Measurements from ENCODE around the gene SLC16A13. TPM values are rescaled to one million over a fixed set of nuclear protein-coding genes. Genes with fewer than 3 reads are reported as not detected.

Gene SLC16A13
- total RNA-seq, 1 experiment from 2014 or later = 11.7 TPM

GRCh38 chr17:7014261-7014994, 21.4 kb upstream of the SLC16A13 start:
- no peaks in the 10 kb centered on the region for H3K27me3 ChIP-seq (replicated peaks; ENCODE audit: insufficient read depth, low read depth, low read length, poor library complexity)
- peak overlapping the region; percentile 72 for H3K4me3 ChIP-seq (ENCODE audit: low read depth, low read length, poor library complexity, severe bottlenecking)
- intact Hi-C loops (cut with micrococcal nuclease; ENCODE audit: unreplicated experiment) = no loop called here
- peak overlapping the region; percentile 99 for H3K27ac ChIP-seq (ENCODE audit: low read depth, low read length, poor library complexity, severe bottlenecking)
- POLR2A ChIA-PET (ENCODE audit: low non-redundant PET) = no interaction called here
- TF ChIP-seq EZH2 (IDR thresholded peaks at IDR 0.05; ENCODE audit: borderline replicate concordance, low read depth, low read length, poor library complexity, severe bottlenecking) = no peak
- TF ChIP-seq CTCF (conservative IDR thresholded peaks at IDR 0.05; ENCODE audit: low read depth, low read length) = peak; percentile 65
- CTCF ChIA-PET = interaction anchor here (0.7 to 1.4 kb wide), 2 partner anchors 10 kb away, joined by 4 to 5 read pairs; no protein-coding TSS in a partner anchor
- no peaks in the 10 kb centered on the region for H3K36me3 ChIP-seq (ENCODE audit: insufficient read depth, low read length, poor library complexity, severe bottlenecking)
- no TSS peak for BruUV-seq (replicated peaks)
- DNase-seq (ENCODE audit: low spot score) = peak; percentile 99
- H3K9me3 ChIP-seq (ENCODE audit: low read depth, low read length, poor library complexity, severe bottlenecking) = no peaks in the 10 kb centered on the region
- peaks cover 29% of the 10 kb centered on the region for H3K4me1 ChIP-seq (ENCODE audit: insufficient read depth, low read length, poor library complexity, severe bottlenecking)

GRCh38 chr17:7014995-7015958, 20.5 kb upstream of the SLC16A13 start:
- no peaks in the 10 kb centered on the region for H3K36me3 ChIP-seq (ENCODE audit: insufficient read depth, low read length, poor library complexity, severe bottlenecking)
- peak overlapping the region; percentile 99 for H3K27ac ChIP-seq (ENCODE audit: low read depth, low read length, poor library complexity, severe bottlenecking)
- ChIA-PET CTCF (interaction anchor here (1.4 kb wide), 1 partner anchor 11 kb away, joined by 5 read pairs; no protein-coding TSS in a partner anchor), POLR2A (ENCODE audit: low non-redundant PET) (no interaction called here)
- intact Hi-C loops (cut with micrococcal nuclease; ENCODE audit: unreplicated experiment) = no loop called here
- no TSS peak for BruUV-seq (replicated peaks)
- H3K27me3 ChIP-seq (replicated peaks; ENCODE audit: insufficient read depth, low read depth, low read length, poor library complexity) = no peaks in the 10 kb centered on the region
- H3K9me3 ChIP-seq (ENCODE audit: low read depth, low read length, poor library complexity, severe bottlenecking) = no peaks in the 10 kb centered on the region
- peak; percentile 47 for DNase-seq (ENCODE audit: low spot score)
- H3K4me1 ChIP-seq (ENCODE audit: insufficient read depth, low read length, poor library complexity, severe bottlenecking) = peaks cover 29% of the 10 kb centered on the region
- H3K4me3 ChIP-seq (ENCODE audit: low read depth, low read length, poor library complexity, severe bottlenecking) = peak overlapping the region; percentile 72
- TF ChIP-seq EZH2 (IDR thresholded peaks at IDR 0.05; ENCODE audit: borderline replicate concordance, low read depth, low read length, poor library complexity, severe bottlenecking) (no peak), CTCF (conservative IDR thresholded peaks at IDR 0.05; ENCODE audit: low read depth, low read length) (no peak)

DNA sequence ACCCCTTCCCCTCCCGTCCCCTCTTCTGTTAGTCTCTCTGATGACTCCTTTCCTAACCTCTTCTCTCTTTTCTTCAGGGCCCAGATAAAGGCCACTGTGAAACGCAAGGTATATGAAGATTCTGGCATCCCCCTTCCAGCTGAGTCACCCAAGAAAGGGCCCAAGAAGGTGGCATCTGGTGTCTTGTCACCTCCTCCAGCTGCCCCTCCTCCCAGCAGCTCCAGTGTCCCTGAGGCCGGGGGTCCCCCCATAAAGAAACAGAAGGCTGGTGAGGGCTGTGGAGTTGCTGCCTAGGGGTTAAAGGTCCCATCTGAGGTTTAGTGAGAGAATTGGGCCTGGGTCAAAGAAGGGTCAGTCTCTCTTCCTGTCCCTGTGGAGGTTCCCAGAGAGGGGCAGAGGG, 19.4 kb upstream of the SLC16A13 start:
- POLR2A ChIA-PET (ENCODE audit: low non-redundant PET) = no interaction called here
- no peaks in the 10 kb centered on the region for H3K36me3 ChIP-seq (ENCODE audit: insufficient read depth, low read length, poor library complexity, severe bottlenecking)
- CTCF ChIA-PET = interaction anchor here (0.6 kb wide), 1 partner anchor 16 kb away, joined by 3 read pairs; no protein-coding TSS in a partner anchor
- TF ChIP-seq EZH2 (IDR thresholded peaks at IDR 0.05; ENCODE audit: borderline replicate concordance, low read depth, low read length, poor library complexity, severe bottlenecking) (no peak), CTCF (conservative IDR thresholded peaks at IDR 0.05; ENCODE audit: low read depth, low read length) (no peak)
- intact Hi-C loops (cut with micrococcal nuclease; ENCODE audit: unreplicated experiment) = no loop called here
- peaks cover 23% of the 10 kb centered on the region for H3K4me1 ChIP-seq (ENCODE audit: insufficient read depth, low read length, poor library complexity, severe bottlenecking)
- H3K9me3 ChIP-seq (ENCODE audit: low read depth, low read length, poor library complexity, severe bottlenecking) = no peaks in the 10 kb centered on the region
- no peak overlapping the region for H3K4me3 ChIP-seq (ENCODE audit: low read depth, low read length, poor library complexity, severe bottlenecking)
- H3K27me3 ChIP-seq (replicated peaks; ENCODE audit: insufficient read depth, low read depth, low read length, poor library complexity) = no peaks in the 10 kb centered on the region
- no TSS peak for BruUV-seq (replicated peaks)
- no peak for DNase-seq (ENCODE audit: low spot score)
- no peak overlapping the region for H3K27ac ChIP-seq (ENCODE audit: low read depth, low read length, poor library complexity, severe bottlenecking)
